Measurements from ENCODE around the gene GALK2.
"Not testable (repeated sequence)": the region's sequence is repeated elsewhere in the genome, so short reads cannot be mapped to it uniquely, and the experiment has no call there.

GALK2 gene

GRCh38 chr15:49287481-49287880 is 117.4 kb downstream of the GALK2 start:
- DNase-seq: peak; percentile 9

GRCh38 chr15:49288391-49288790 is 118.3 kb downstream of the GALK2 start:
- no peak for DNase-seq

DNA sequence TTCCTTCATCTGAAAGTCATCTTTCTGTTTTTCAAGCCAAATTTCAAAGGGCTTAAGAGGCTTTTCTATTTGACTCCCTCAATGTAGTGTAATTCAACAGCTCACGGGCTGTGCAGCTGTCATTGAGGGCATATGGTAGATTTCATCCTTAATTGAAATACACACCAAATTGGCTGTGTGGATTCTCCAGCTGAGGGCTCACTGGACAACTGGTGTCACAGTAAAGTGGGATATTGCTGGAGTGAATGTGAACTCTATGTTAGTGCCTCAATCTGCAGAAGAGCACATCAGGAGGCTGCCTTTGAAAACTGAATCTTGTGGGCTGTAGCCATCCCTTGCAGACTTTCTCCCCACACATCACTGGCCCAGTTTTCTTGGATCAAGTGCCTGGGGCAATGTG is 120.1 kb downstream of the GALK2 start:
- DNase-seq: no peak

- DNase-seq: no peak
Observed at GRCh38 chr15:49293941-49294340, 123.9 kb downstream of the GALK2 start.

DNA sequence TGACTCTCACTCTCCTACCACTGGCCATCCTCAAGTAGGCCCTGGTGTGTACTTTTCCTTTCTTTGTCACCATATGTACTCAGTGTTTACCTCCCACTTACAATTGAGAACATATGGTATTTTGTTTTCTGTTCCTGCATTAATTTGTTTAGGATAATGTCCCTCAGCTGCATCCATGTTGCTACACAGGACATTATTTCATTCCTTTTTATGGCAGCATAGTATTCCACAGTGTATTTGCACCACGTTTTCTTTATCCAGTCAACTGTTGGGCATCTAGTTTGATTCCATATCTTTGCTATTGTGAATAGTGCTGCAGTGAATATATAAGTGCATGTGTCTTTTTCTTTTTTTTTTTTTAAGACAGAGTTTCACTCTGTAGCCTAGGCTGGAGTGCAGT is 126.2 kb downstream of the GALK2 start:
- DNase-seq: no peak

DNA sequence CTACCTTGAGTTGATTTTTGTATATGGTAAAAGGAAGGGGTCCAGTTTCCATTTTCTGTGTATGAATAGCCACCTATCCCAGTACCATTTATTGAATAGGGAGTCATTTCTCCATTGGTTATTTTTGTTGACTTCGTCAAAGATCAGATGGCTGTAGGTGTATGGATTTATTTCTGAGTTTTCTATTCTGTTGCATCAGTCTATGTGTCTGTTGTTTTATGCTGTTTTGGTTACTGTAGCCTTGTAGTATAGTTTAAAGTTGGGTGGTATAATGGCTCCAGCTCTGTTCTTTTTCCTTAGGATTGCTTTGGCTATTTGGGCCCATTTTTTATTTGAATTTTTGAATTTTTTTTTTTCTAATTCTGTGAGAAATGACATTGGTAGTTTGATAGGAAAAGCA is 127.5 kb downstream of the GALK2 start:
- DNase-seq: no peak

DNA sequence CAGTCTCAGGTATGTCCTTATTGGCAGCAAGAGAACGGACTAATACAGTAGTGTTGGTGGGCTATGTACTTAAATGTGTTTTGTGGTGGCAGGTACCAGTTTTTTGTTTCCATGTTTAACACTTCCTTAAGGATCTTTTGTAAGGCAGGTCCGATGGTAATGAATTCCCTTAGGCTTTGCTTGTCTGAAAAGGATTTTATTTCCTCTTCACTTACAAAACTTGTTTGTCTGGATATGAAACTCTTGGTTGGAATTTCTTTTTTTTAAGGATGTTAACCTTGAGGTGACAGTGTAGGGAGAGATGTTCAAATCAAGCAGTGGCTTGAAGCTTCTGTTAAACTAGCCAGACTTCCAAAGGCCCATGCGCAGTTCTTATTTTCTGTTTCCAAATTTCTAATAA is 130.8 kb downstream of the GALK2 start:
- no peak for DNase-seq

- DNase-seq: no peak
Observed at GRCh38 chr15:49301562-49301961, 131.5 kb downstream of the GALK2 start.

GRCh38 chr15:49303003-49303402 is 133.0 kb downstream of the GALK2 start:
- no peak for DNase-seq

DNA sequence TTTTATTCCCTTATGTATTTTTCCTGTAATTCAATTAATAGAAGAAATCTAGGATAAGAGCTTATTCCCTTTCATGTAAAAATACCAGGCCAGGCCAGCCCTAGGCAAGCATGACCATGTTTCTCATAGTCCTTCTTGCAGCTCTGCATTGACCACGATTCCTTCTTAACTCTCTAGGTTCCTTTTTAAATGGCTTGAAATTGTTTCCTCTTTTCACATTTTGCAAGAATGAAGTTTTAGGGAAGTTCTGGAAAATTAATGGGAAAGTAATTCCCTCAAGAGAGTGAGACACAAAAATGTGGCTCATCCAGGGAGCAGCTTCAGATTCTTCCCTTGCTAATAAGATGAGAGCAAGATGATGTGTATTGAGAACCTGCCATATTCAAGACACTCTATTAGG is 136.5 kb downstream of the GALK2 start:
- no peak for DNase-seq

GRCh38 chr15:49308686-49309085 is 138.6 kb downstream of the GALK2 start:
- no peak for DNase-seq

DNA sequence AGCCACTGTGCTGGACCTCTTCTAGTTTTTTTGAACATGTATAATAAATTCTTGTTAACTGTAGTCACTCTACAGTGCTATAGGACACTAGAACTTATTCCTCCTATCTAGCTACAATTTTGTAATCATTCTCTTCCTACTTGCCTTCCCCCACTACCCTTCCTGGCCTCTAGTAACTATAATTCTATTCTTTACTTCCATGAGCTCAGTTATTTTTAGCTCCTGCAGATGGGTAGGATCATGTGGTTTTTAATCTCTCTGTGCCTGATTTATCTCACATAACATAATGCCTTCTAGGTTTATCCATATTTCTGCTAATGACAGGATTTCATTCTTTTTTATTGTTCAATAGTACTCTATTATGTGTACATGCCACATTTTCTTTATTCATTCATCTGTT is 139.8 kb downstream of the GALK2 start:
- DNase-seq: no peak

GRCh38 chr15:49313650-49314049 is 143.6 kb downstream of the GALK2 start:
- no peak for DNase-seq

DNA sequence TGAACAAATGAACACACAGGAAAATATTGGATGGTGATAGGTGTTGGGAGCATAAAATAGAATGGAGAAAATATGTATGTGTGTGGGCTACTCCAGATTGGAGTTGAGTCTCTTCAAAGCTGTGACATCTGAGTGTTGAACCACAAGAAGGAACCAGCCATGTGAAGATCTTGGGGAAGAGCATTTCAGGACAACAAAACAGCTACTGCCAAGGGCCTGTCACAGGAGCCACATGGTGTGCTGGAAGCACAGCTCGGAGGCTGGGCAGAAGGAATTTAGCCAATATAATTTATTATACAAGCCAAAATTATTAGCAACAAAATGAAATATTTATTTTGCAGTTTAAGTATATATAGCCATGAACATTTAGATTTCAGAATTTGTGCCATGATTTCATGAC is 144.7 kb downstream of the GALK2 start:
- no peak for DNase-seq

DNA sequence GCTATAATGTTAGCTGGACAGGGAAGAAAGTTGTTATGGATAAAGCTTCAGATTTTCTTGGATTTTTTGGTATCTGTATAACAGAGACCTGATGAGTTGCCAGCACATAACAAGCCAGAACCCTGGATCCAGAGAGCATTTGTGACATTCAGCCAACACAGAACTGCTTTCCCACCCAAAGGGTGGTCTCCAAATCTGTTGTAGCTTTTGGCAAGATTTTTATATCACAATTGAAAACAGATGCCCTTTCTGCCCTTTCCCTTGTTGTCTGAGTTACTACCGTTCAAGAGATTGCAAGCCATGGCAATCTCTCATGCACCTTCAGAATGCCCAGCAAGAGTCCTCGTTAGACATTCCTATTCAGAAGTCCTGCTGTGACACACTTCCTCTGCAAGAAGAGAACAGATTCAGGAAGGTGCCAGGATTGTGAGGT is 145.4 kb downstream of the GALK2 start:
- DNase-seq: no peak

GRCh38 chr15:49320351-49320750 is 150.3 kb downstream of the GALK2 start:
- no peak for DNase-seq

- no peak for DNase-seq
Observed at GRCh38 chr15:49323207-49323606, 153.2 kb downstream of the GALK2 start.

- DNase-seq: no peak
Observed at GRCh38 chr15:49327927-49328326, 157.9 kb downstream of the GALK2 start.

DNA sequence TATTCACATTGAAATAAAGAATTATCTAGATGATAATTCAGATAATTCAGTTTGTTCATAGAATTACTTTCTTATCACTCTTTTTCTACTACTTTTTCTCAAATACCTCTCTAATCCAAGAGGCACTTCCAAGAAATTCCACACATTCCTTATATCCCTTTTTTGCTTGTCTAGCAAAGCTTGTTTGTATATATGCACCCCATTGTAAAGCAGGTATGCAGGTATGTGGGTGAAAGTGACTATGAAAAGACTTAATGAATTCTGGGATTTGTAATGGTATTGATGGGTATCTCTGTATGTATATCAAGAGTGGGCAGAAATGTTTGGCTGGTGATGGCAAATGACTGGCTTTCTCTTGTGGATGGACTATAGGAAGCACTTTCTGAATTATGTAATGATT is 158.9 kb downstream of the GALK2 start:
- no peak for DNase-seq

- no peak for DNase-seq
Observed at GRCh38 chr15:49330166-49330565, 160.1 kb downstream of the GALK2 start.

DNA sequence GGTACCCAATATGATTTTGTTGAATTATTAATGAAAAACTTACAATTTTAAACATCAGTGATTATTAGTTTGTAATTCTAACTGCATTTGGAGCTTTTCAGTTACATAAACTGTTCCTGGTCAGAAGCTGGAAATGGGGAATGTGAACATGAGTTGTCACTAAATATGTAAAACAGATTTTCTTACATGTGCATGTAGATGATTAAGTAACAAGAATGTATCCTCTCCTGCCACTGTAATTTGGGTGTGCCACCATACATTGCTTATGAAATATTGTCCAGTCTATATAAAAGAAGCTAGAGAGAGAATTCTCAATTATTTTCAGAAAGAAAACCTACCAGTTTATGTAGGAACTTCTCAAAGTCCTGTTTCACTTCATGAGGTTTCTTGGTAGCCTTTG is 161.4 kb downstream of the GALK2 start:
- no peak for DNase-seq

DNA sequence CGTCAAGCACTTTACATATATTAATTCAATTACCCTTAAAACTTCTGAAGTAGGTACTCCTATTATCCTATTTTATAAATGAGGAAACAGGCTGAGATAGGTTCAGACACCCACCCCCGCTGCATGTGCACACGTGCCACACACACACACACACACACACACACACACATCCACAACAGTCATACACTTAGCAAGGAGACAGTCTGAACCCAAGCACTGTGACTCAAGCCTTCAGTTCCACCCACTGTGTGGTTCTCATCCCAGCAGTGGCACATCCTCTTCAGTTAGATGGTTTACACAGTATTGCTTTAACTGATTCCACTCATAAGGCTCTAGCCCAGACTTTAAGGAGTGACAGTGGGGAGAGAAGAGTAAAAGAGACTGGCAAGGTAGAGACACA is 161.9 kb downstream of the GALK2 start:
- no peak for DNase-seq

DNA sequence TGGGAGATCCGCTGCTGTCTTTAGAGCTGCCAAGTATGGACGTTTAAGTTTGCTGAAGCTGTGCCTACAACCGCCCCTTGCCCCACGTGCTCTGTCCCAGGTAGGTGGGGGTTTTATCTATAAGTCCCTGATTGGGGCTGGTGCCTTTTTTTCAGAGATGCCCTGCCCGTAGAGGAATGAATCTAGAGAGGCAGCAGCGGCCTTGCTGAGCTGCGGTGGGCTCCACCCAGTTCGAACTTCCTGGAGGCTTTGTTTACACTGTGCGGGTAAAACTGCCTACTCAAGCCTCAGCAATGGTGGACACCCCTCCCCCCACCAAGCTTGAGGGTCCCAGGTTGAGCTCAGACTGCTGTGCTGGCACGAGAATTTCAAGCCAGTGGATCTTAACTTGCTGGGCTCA is 169.6 kb downstream of the GALK2 start:
- DNase-seq: no peak

DNA sequence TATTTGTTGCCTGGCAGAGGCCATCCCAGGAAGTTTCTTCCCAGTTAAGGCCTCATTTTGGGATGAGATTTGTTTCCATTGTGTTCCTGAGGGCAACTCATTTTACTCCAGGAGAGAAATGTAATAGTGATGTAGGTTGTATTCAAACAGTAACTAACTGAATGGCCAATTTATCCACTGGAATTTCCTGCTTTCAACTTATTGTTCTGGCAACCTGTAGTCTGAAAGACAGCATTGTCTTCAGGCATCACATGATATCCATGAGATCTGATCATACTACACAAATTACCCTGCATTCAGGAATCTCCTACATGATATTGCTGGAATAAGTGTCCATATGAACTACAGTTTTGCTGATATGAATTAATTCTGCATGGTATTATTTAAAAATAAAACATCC is 173.5 kb downstream of the GALK2 start:
- DNase-seq: no peak

DNA sequence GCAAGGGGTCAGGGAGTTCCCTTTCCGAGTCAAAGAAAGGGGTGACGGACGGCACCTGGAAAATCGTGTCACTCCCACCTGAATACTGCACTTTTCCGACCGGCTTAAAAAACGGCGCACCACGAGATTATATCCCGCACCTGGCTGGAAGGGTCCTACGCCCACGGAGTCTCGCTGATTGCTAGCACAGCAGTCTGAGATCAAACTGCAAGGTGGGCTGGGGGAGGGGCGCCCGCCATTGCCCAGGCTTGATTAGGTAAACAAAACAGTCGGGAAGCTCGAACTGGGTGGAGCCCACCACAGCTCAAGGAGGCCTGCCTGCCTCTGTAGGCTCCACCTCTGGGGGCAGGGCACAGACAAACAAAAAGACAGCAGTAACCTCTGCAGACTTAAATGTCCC is 184.4 kb downstream of the GALK2 start:
- not testable (repeated sequence) for DNase-seq

GRCh38 chr15:49361370-49361769 is 191.3 kb downstream of the GALK2 start:
- no peak for DNase-seq

All from hematopoietic multipotent progenitor cell treated with erythropoietin and hydrocortisone succinate and interleukin-3 and kit ligand, for 8 days (in vitro differentiated cells).